ENCODE measurements around the gene GAPDHS. TPM values are rescaled to one million over a fixed set of nuclear protein-coding genes. Genes with fewer than 3 reads are reported as not detected.

Gene GAPDHS
- total and polyA plus RNA-seq, 4 donors = not detected

- Histone ChIP-seq H3K4me1 (ENCODE audit: control insufficient read depth in 4 of 4, insufficient read depth in 4 of 4, low read length in 3 of 4) (no peaks in the 10 kb centered on the region), H3K27ac (ENCODE audit: low read depth in 1 of 2, low read length in 2 of 2) (no peak overlapping the region), H3K9ac (ENCODE audit: low read depth in 1 of 2, low read length in 2 of 2) (no peak overlapping the region), H3K4me3 (ENCODE audit: low read depth in 1 of 3, low read length in 3 of 3) (no peak overlapping the region), H3K36me3 (ENCODE audit: control insufficient read depth in 4 of 4, insufficient read depth in 3 of 4, low read depth in 1 of 4, low read length in 3 of 4) (no peaks in the 10 kb centered on the region), H3K27me3 (ENCODE audit: control insufficient read depth in 4 of 4, insufficient read depth in 4 of 4, low read length in 3 of 4) (no peaks in the 10 kb centered on the region), H3K9me3 (ENCODE audit: control insufficient read depth in 4 of 4, low read length in 3 of 4) (no peaks in the 10 kb centered on the region)
- 95% methylated on average over 2 of the region's 2 CpGs for WGBS
- no peak for TF ChIP-seq SP1 (IDR thresholded peaks at IDR 0.05)
- TF ChIP-seq RAD21 (IDR thresholded peaks at IDR 0.05) = no peak
- DNase-seq (ENCODE audit: low spot score) = no peak
These were observed 15.9 kb upstream of the GAPDHS start for GRCh38 chr19:35517342-35517741.

DNA sequence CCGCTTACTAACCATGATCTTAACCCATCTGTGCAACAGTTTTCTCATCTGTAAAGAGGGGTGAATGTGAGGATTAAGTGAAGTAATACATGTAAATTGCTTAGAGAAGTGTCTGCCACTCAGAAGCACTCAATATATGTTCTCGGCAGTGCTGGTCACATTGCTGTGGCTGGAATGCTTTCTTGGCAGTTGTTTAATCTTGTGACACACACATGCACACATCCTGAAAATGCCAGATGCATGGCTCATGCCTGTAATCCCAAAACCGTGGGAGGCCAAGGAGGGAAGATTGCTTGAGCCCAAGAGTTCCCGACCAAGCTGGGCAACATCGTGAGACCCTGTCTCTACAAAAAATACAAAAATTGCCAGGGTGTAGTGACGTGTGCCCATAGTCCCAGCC is 14.9 kb upstream of the GAPDHS start:
- Histone ChIP-seq H3K4me1 (ENCODE audit: control insufficient read depth in 4 of 4, insufficient read depth in 4 of 4, low read length in 3 of 4) (no peaks in the 10 kb centered on the region), H3K27me3 (ENCODE audit: control insufficient read depth in 4 of 4, insufficient read depth in 4 of 4, low read length in 3 of 4) (no peaks in the 10 kb centered on the region)
- WGBS = 77% methylated on average over 6 of the region's 6 CpGs

More for the DNA sequence above, 14.9 kb upstream of the GAPDHS start:
- no peak for DNase-seq (ENCODE audit: low spot score)
- no peaks in the 10 kb centered on the region for H3K36me3 ChIP-seq (ENCODE audit: control insufficient read depth in 4 of 4, insufficient read depth in 3 of 4, low read depth in 1 of 4, low read length in 3 of 4)
- H3K27ac ChIP-seq (ENCODE audit: low read depth in 1 of 2, low read length in 2 of 2) = no peak overlapping the region
- H3K9ac ChIP-seq (ENCODE audit: low read depth in 1 of 2, low read length in 2 of 2) = no peak overlapping the region
- H3K9me3 ChIP-seq (ENCODE audit: control insufficient read depth in 4 of 4, low read length in 3 of 4) = no peaks in the 10 kb centered on the region
- TF ChIP-seq YY1 (IDR thresholded peaks at IDR 0.05) (no peak), EGR1 (IDR thresholded peaks at IDR 0.05; ENCODE audit: low read depth in 2 of 2) (no peak), GABPA (IDR thresholded peaks at IDR 0.05 in 1 of 2, conservative IDR thresholded peaks at IDR 0.05 in 1 of 2) (no peak), FOXA2 (IDR thresholded peaks at IDR 0.05) (no peak), TAF1 (conservative IDR thresholded peaks at IDR 0.05) (no peak), FOXA1 (IDR thresholded peaks at IDR 0.05) (no peak), ATF3 (IDR thresholded peaks at IDR 0.05) (no peak), ZBTB33 (IDR thresholded peaks at IDR 0.05) (no peak), MAX (IDR thresholded peaks at IDR 0.05) (no peak), SP1 (IDR thresholded peaks at IDR 0.05) (no peak), JUND (IDR thresholded peaks at IDR 0.05) (no peak), RAD21 (IDR thresholded peaks at IDR 0.05) (no peak), HNF4G (IDR thresholded peaks at IDR 0.05) (no peak), NR2F2 (IDR thresholded peaks at IDR 0.05) (no peak), RXRA (IDR thresholded peaks at IDR 0.05) (no peak)
- TF ChIP-seq, protein P1, sequence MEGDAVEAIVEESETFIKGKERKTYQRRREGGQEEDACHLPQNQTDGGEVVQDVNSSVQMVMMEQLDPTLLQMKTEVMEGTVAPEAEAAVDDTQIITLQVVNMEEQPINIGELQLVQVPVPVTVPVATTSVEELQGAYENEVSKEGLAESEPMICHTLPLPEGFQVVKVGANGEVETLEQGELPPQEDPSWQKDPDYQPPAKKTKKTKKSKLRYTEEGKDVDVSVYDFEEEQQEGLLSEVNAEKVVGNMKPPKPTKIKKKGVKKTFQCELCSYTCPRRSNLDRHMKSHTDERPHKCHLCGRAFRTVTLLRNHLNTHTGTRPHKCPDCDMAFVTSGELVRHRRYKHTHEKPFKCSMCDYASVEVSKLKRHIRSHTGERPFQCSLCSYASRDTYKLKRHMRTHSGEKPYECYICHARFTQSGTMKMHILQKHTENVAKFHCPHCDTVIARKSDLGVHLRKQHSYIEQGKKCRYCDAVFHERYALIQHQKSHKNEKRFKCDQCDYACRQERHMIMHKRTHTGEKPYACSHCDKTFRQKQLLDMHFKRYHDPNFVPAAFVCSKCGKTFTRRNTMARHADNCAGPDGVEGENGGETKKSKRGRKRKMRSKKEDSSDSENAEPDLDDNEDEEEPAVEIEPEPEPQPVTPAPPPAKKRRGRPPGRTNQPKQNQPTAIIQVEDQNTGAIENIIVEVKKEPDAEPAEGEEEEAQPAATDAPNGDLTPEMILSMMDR (IDR thresholded peaks at IDR 0.05; ENCODE audit: low read depth, low read length, missing input control) = no peak
- TF ChIP-seq, protein P2, sequence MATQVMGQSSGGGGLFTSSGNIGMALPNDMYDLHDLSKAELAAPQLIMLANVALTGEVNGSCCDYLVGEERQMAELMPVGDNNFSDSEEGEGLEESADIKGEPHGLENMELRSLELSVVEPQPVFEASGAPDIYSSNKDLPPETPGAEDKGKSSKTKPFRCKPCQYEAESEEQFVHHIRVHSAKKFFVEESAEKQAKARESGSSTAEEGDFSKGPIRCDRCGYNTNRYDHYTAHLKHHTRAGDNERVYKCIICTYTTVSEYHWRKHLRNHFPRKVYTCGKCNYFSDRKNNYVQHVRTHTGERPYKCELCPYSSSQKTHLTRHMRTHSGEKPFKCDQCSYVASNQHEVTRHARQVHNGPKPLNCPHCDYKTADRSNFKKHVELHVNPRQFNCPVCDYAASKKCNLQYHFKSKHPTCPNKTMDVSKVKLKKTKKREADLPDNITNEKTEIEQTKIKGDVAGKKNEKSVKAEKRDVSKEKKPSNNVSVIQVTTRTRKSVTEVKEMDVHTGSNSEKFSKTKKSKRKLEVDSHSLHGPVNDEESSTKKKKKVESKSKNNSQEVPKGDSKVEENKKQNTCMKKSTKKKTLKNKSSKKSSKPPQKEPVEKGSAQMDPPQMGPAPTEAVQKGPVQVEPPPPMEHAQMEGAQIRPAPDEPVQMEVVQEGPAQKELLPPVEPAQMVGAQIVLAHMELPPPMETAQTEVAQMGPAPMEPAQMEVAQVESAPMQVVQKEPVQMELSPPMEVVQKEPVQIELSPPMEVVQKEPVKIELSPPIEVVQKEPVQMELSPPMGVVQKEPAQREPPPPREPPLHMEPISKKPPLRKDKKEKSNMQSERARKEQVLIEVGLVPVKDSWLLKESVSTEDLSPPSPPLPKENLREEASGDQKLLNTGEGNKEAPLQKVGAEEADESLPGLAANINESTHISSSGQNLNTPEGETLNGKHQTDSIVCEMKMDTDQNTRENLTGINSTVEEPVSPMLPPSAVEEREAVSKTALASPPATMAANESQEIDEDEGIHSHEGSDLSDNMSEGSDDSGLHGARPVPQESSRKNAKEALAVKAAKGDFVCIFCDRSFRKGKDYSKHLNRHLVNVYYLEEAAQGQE (IDR thresholded peaks at IDR 0.05) = no peak
- H3K4me3 ChIP-seq (ENCODE audit: low read depth in 1 of 3, low read length in 3 of 3) = no peak overlapping the region

All from liver (tissue), 9 donors.